BE2C (cell line): ENCODE results near the gene HESX1.

ENCODE experiments used
- DNase-seq: peaks from one replicate; pipeline ENCODE4 v3.0.0-alpha.2; 2020
- H3K27me3 ChIP-seq: fragments of 250-450 bp; sonication (Bioruptor Pico); 2 replicates; pipeline ENCODE4 v1.5.1; 2020; ENCODE audit warnings: mild to moderate bottlenecking
- H3K36me3 ChIP-seq: fragments of 250-450 bp; sonication (Bioruptor Pico); 2 replicates; pipeline ENCODE4 v1.5.1; 2020; ENCODE audit warnings: mild to moderate bottlenecking
- H3K4me1 ChIP-seq: fragments of 250-450 bp; sonication (Bioruptor Pico); 2 replicates; pipeline ENCODE4 v1.5.1; 2020
- H3K4me3 ChIP-seq: 2 replicates; pipeline ENCODE4 v1.5.1; 2011; ENCODE audit warnings: low read depth, low read length
- H3K9me3 ChIP-seq: fragments of 250-450 bp; sonication (Bioruptor Pico); 2 replicates; pipeline ENCODE4 v1.5.1; 2020
- CTCF ChIP-seq: IDR thresholded peaks from 2 replicates; pipeline ENCODE4 v1.5.1; 2012; ENCODE audit warnings: mild to moderate bottlenecking, low read depth, low read length

Gene HESX1

GRCh38 chr3:57164657-57165573 is 34.9 kb downstream of the HESX1 start, which contains the start of gene IL17RD:
TSS of gene IL17RD (minus strand) at chr3:57165353. CDS start at chr3:57165286, 67 bp downstream.
- Histone ChIP-seq H3K9me3 (no peaks in the 10 kb centered on the region), H3K4me3 (peak within 1 kb of the TSS; percentile 50), H3K36me3 (no peaks in the 10 kb centered on the region), H3K4me1 (no peaks in the 10 kb centered on the region), H3K27me3 (peaks cover 13% of the 10 kb centered on the region)
- DNase-seq: peak; percentile 84
- no peak for TF ChIP-seq CTCF

- H3K9me3 ChIP-seq: no peaks in the 10 kb centered on the region
- TF ChIP-seq CTCF: no peak
- H3K4me1 ChIP-seq: no peaks in the 10 kb centered on the region
- H3K36me3 ChIP-seq: no peaks in the 10 kb centered on the region
- peak overlapping the region; percentile 50 for H3K4me3 ChIP-seq
- no peak for DNase-seq
- H3K27me3 ChIP-seq: peaks cover 13% of the 10 kb centered on the region
Observed at GRCh38 chr3:57164217-57164656, 35.5 kb downstream of the HESX1 start.

- no peaks in the 10 kb centered on the region for H3K4me1 ChIP-seq
- peaks cover 13% of the 10 kb centered on the region for H3K27me3 ChIP-seq
Observed at GRCh38 chr3:57163751-57164150, 36.0 kb downstream of the HESX1 start.

GRCh38 chr3:57161915-57162314 is 37.9 kb downstream of the HESX1 start:
- Histone ChIP-seq H3K4me1 (no peaks in the 10 kb centered on the region), H3K4me3 (no peak overlapping the region), H3K9me3 (no peaks in the 10 kb centered on the region), H3K36me3 (no peaks in the 10 kb centered on the region), H3K27me3 (peaks cover 13% of the 10 kb centered on the region)
- no peak for TF ChIP-seq CTCF
- DNase-seq: no peak

More at GRCh38 chr3:57163751-57164150, 36.0 kb downstream of the HESX1 start:
- no peak for TF ChIP-seq CTCF
- DNase-seq: no peak
- Histone ChIP-seq H3K36me3 (no peaks in the 10 kb centered on the region), H3K4me3 (no peak overlapping the region), H3K9me3 (no peaks in the 10 kb centered on the region)

GRCh38 chr3:57160765-57161538 is 38.8 kb downstream of the HESX1 start:
- TF ChIP-seq CTCF: no peak
- no peak for DNase-seq
- no peaks in the 10 kb centered on the region for H3K4me1 ChIP-seq
- no peaks in the 10 kb centered on the region for H3K36me3 ChIP-seq
- H3K27me3 ChIP-seq: peaks cover 13% of the 10 kb centered on the region
- H3K4me3 ChIP-seq: no peak overlapping the region
- no peaks in the 10 kb centered on the region for H3K9me3 ChIP-seq
